GM19023 (cell line): ENCODE measurements around the gene CD7.

Experiments
- ATAC-seq: cut with Tn5 transposase; IDR thresholded peaks from one replicate; pipeline ENCODE4 v1.9.1; 2021; ENCODE audit warnings: mild to moderate bottlenecking, moderate library complexity; ENCODE audit not compliant: unreplicated experiment

Gene CD7

GRCh38 chr17:82329683-82330321 lies 12.4 kb upstream of the CD7 start:
- ATAC-seq: no peak

- no peak for ATAC-seq
Observed at GRCh38 chr17:82328994-82329507, 11.6 kb upstream of the CD7 start.

- ATAC-seq: no peak
Observed at GRCh38 chr17:82328141-82328993, 11.0 kb upstream of the CD7 start.

- no peak for ATAC-seq
Observed at GRCh38 chr17:82327757-82328140, 10.3 kb upstream of the CD7 start.

GRCh38 chr17:82327289-82327688 lies 9.9 kb upstream of the CD7 start:
- ATAC-seq: no peak

- ATAC-seq: no peak
Observed at GRCh38 chr17:82325286-82326180, 8.1 kb upstream of the CD7 start.

GRCh38 chr17:82324566-82325285 lies 7.3 kb upstream of the CD7 start:
- ATAC-seq: no peak

GRCh38 chr17:82323514-82324234 lies 6.3 kb upstream of the CD7 start:
- no peak for ATAC-seq

GRCh38 chr17:82322526-82323453 lies 5.4 kb upstream of the CD7 start:
- ATAC-seq: no peak

- no peak for ATAC-seq
Observed at GRCh38 chr17:82321947-82322466, 4.6 kb upstream of the CD7 start.

GRCh38 chr17:82320956-82321927 lies 3.8 kb upstream of the CD7 start:
- no peak for ATAC-seq

- ATAC-seq: no peak
Observed at GRCh38 chr17:82320140-82320840, 2.9 kb upstream of the CD7 start.

GRCh38 chr17:82319619-82320062 lies 2.2 kb upstream of the CD7 start:
- no peak for ATAC-seq

- ATAC-seq: no peak
Observed at GRCh38 chr17:82318772-82319606, 1.6 kb upstream of the CD7 start.

GRCh38 chr17:82318169-82318498 lies 726 bp upstream of the CD7 start:
- no peak for ATAC-seq
